ENCODE results near the gene AP2M1. TPM values are rescaled to one million over a fixed set of nuclear protein-coding genes. Genes with fewer than 3 reads are reported as not detected.

Gene AP2M1
- polyA plus RNA-seq, 1 of the 3 experiments (the other 2 are of a cell fraction), result 759 TPM

GRCh38 chr3:184143327-184143726 lies 31.3 kb upstream of the AP2M1 start (continued):
- TF ChIP-seq EZH2phosphoT487 (IDR thresholded peaks at IDR 0.05; ENCODE audit: borderline replicate concordance, low read depth) (no peak), MXI1 (IDR thresholded peaks at IDR 0.05; ENCODE audit: low read depth, low read length) (no peak), GATA2 (CRISPR knock-in tag; IDR thresholded peaks at IDR 0.05) (no peak), FOXJ3 (CRISPR knock-in tag; IDR thresholded peaks at IDR 0.05) (no peak)

- H3K9ac ChIP-seq, result no peak overlapping the region
- H3F3A ChIP-seq (replicated peaks; ENCODE audit: insufficient read depth), result peaks cover 8% of the 10 kb centered on the region
- no peak overlapping the region for H3K27ac ChIP-seq (ENCODE audit: low read depth in 2 of 2, low read length in 1 of 2)
- H3K4me3 ChIP-seq (ENCODE audit: low read depth in 2 of 2, low read length in 1 of 2), result no peak overlapping the region
- peaks cover 20% of the 10 kb centered on the region for H3K79me2 ChIP-seq (ENCODE audit: insufficient read depth)
- no peak overlapping the region for H3K4me2 ChIP-seq
- H2AFZ ChIP-seq (ENCODE audit: low read depth), result no peak overlapping the region
- no peaks in the 10 kb centered on the region for H3K27me3 ChIP-seq (ENCODE audit: insufficient read depth)
- ChIA-PET CTCF (interaction anchor here (0.6 to 4.3 kb wide), 15 partner anchors 9 to 254 kb away, joined by 3 to 31 read pairs (median 6); partner anchors contain the start of genes ALG3, CAMK2N2, DVL3 and EEF1AKMT4), POLR2A (interaction anchor here (0.9 to 1.6 kb wide), 3 partner anchors 9 to 142 kb away, joined by 3 to 4 read pairs (median 3); partner anchors contain the start of gene EIF2B5)
- DNase-seq, result no peak
- peaks cover 40 to 60% of the 10 kb centered on the region in 2 experiments for H3K36me3 ChIP-seq (replicated peaks in 1 of 2; ENCODE audit: control insufficient read depth in 1 of 2, insufficient read depth in 2 of 2, low read length in 1 of 2)
- H3K4me1 ChIP-seq (ENCODE audit: control insufficient read depth in 1 of 2, insufficient read depth in 2 of 2, low read depth in 1 of 2, low read length in 1 of 2), result peaks cover 0 to 2% of the 10 kb centered on the region in 2 experiments; a peak in 1 of 4 replicates
- no peak for TF ChIP-seq SMC3 (IDR thresholded peaks at IDR 0.05; ENCODE audit: low read depth, low read length)
- no peak for TF ChIP-seq FOSL2 (IDR thresholded peaks at IDR 0.05; ENCODE audit: borderline replicate concordance, low read depth)
- no peak for TF ChIP-seq MAX (IDR thresholded peaks at IDR 0.05; ENCODE audit: low read depth)
- no peak for TF ChIP-seq MEF2A (IDR thresholded peaks at IDR 0.05; ENCODE audit: borderline replicate concordance, low read depth)
- TF ChIP-seq RFX5 (IDR thresholded peaks at IDR 0.05; ENCODE audit: low read length), result no peak
- TF ChIP-seq PBX3 (IDR thresholded peaks at IDR 0.05), result no peak
- TF ChIP-seq EZH2phosphoT487 (IDR thresholded peaks at IDR 0.05; ENCODE audit: borderline replicate concordance, low read depth), result no peak
- TF ChIP-seq YY1 (IDR thresholded peaks at IDR 0.05; ENCODE audit: low read depth), result no peak
- TF ChIP-seq MXI1 (IDR thresholded peaks at IDR 0.05; ENCODE audit: low read depth, low read length), result no peak
- TF ChIP-seq REST (IDR thresholded peaks at IDR 0.05; ENCODE audit: low read depth, low read length), result no peak
- no peak for TF ChIP-seq SIN3A (IDR thresholded peaks at IDR 0.05; ENCODE audit: borderline replicate concordance, low read depth, low read length)
- TF ChIP-seq RXRA (IDR thresholded peaks at IDR 0.05; ENCODE audit: borderline replicate concordance, low read depth), result no peak
- no peak for TF ChIP-seq USF2 (IDR thresholded peaks at IDR 0.05; ENCODE audit: borderline replicate concordance, low read depth, low read length)
- no peak for TF ChIP-seq RAD21 (IDR thresholded peaks at IDR 0.05; ENCODE audit: low read length)
- no peak for TF ChIP-seq RCOR1 (IDR thresholded peaks at IDR 0.05; ENCODE audit: low read length)
- no peak for TF ChIP-seq TCF12 (IDR thresholded peaks at IDR 0.05)
- no peak for TF ChIP-seq IRF3 (IDR thresholded peaks at IDR 0.05; ENCODE audit: low read depth, low read length)
- H3K9me3 ChIP-seq, result no peaks in the 10 kb centered on the region
- WGBS (ENCODE audit: low lambda C conversion rate), result no CpG with 5 or more reads among the region's 5 CpGs
- H3K9me2 ChIP-seq, result no peaks in the 10 kb centered on the region
- no peaks in the 10 kb centered on the region for H4K20me1 ChIP-seq (ENCODE audit: insufficient read depth)
Observed at GRCh38 chr3:184144505-184144904, 30.1 kb upstream of the AP2M1 start.

All from SK-N-SH (cell line).